ENCODE results near the gene SPAG9. TPM values are rescaled to one million over a fixed set of nuclear protein-coding genes. Genes with fewer than 3 reads are reported as not detected.

Gene SPAG9
- total and polyA plus RNA-seq, 2 of the 8 experiments (the other 6 are each of a cell fraction or from before 2014, with no cell fraction given) = 9.8 to 63.8 TPM

DNA sequence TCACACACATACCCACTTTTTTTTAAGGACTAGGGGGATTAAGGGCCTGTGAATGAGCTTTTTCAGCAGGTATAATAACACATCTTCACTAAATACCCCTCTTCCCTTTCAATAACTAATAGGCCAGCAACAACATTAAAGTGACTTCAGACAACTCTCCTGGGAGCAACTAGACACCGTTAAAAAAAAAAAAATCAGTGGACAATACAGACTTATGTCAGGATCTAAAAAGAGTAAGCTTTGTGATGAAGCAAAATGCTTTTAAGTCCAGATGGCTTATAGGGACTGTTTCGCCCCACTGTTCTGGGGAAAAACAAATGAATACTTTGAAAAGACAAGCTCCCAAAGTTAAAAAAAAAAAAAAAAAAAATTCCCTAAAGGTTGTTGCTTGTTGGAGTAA is 29.0 kb downstream of the SPAG9 start:
- Histone ChIP-seq H3K9ac (replicated peaks in 1 of 4; ENCODE audit: extremely low read depth in 1 of 4, low read depth in 3 of 4, low read length in 3 of 4) (no peak overlapping the region), H3K27me3 (replicated peaks in 1 of 4; ENCODE audit: control insufficient read depth in 3 of 4, extremely low read depth in 1 of 4, insufficient read depth in 3 of 4, low read length in 3 of 4) (no peaks in the 10 kb centered on the region), H3K9me3 (ENCODE audit: insufficient read depth in 2 of 2, low read depth in 1 of 2, low read length in 1 of 2) (no peaks in the 10 kb centered on the region), H4K20me1 (replicated peaks in 1 of 2; ENCODE audit: control insufficient read depth in 1 of 2, insufficient read depth in 2 of 2, low read length in 2 of 2) (peaks cover 0 to 3% of the 10 kb centered on the region in 2 experiments), H3K36me3 (ENCODE audit: control insufficient read depth in 2 of 4, insufficient read depth in 4 of 4, low read length in 3 of 4) (no peaks in the 10 kb centered on the region; a peak in 1 of 8 replicates), H2BK12ac (ENCODE audit: low read depth, low read length) (no peak overlapping the region), H3K4me2 (ENCODE audit: insufficient read depth in 1 of 2, low read depth in 2 of 2, low read length in 2 of 2) (no peak overlapping the region), H4K8ac (ENCODE audit: extremely low read depth, insufficient read depth, low read length) (no peak overlapping the region), H3K56ac (replicated peaks; ENCODE audit: insufficient read length, low read depth, low read length) (no peak overlapping the region), H3K4me1 (replicated peaks in 1 of 4; ENCODE audit: control insufficient read depth in 3 of 4, insufficient read depth in 4 of 4, low read length in 3 of 4) (no peaks in the 10 kb centered on the region), H4K5ac (ENCODE audit: insufficient read length, low read depth, low read length) (no peak overlapping the region), H2AFZ (ENCODE audit: low read length) (no peak overlapping the region), H2BK120ac (replicated peaks; ENCODE audit: low read depth, low read length) (no peak overlapping the region), H4K91ac (replicated peaks; ENCODE audit: insufficient read length, low read length) (no peak overlapping the region), H3K27ac (ENCODE audit: low read depth, low read length) (no peak overlapping the region), H2AK5ac (ENCODE audit: low read depth, low read length) (no peak overlapping the region), H2BK20ac (ENCODE audit: low read length) (no peak overlapping the region), H3K14ac (ENCODE audit: insufficient read length) (no peak overlapping the region), H3K79me1 (ENCODE audit: low read depth, low read length) (no peaks in the 10 kb centered on the region), H3K4ac (replicated peaks; ENCODE audit: insufficient read length, low read depth, low read length) (no peak overlapping the region), H3K23ac (ENCODE audit: insufficient read length) (no peak overlapping the region), H2BK15ac (ENCODE audit: low read length) (no peak overlapping the region), H3K18ac (ENCODE audit: extremely low read depth, low read length) (no peak overlapping the region), H3K23me2 (ENCODE audit: low read depth, low read length) (no peaks in the 10 kb centered on the region), H2BK5ac (ENCODE audit: low read depth, low read length) (no peak overlapping the region), H3K79me2 (ENCODE audit: control insufficient read depth in 1 of 2, insufficient read depth in 2 of 2, low read length in 2 of 2) (peaks cover 0 to 10% of the 10 kb centered on the region in 2 experiments; a peak in 2 of 4 replicates), H3K4me3 (ENCODE audit: extremely low read depth in 1 of 4, insufficient read depth in 2 of 4, low read depth in 3 of 4, low read length in 4 of 4) (no peak overlapping the region)
- 84% methylated on average over 2 of the region's 2 CpGs; no CpG with 5 or more reads in 1 of the 2 experiments for WGBS, 2 experiments (ENCODE audit: extremely low coverage in 1 of 2, insufficient coverage in 1 of 2, insufficient read length in 1 of 2, insufficient replicate concordance in 2 of 2, low coverage in 1 of 2, low lambda C conversion rate in 2 of 2, missing lambda C conversion rate in 1 of 2)
- CTCF ChIA-PET (ENCODE audit: partially characterized antibody) = interaction anchor here (0.6 to 1.2 kb wide), 4 partner anchors 15 to 390 kb away, joined by 3 to 4 read pairs (median 3); no protein-coding TSS in a partner anchor
- DNase-seq (ENCODE audit: low read depth in 1 of 2, low spot score in 2 of 2) (no peak), FAIRE-seq (no peak)
- POLR2A ChIA-PET (ENCODE audit: partially characterized antibody) = interaction anchor here (0.6 to 0.9 kb wide), 2 partner anchors 11 to 151 kb away, joined by 3 to 4 read pairs; no protein-coding TSS in a partner anchor
- TF ChIP-seq MAX (IDR thresholded peaks at IDR 0.05) (no peak), TBP (IDR thresholded peaks at IDR 0.05; ENCODE audit: low read depth, low read length) (no peak), CBX8 (IDR thresholded peaks at IDR 0.05; ENCODE audit: borderline replicate concordance, low read depth, low read length) (no peak), BRCA1 (IDR thresholded peaks at IDR 0.05; ENCODE audit: low read depth, low read length) (no peak), JUND (IDR thresholded peaks at IDR 0.05; ENCODE audit: low read length) (no peak), CHD1 (IDR thresholded peaks at IDR 0.05; ENCODE audit: low read depth, low read length) (no peak), KDM1A (IDR thresholded peaks at IDR 0.05; ENCODE audit: borderline replicate concordance, low read length) (no peak), CBX5 (IDR thresholded peaks at IDR 0.05; ENCODE audit: low read depth, low read length) (no peak), KDM4A (IDR thresholded peaks at IDR 0.05; ENCODE audit: low read depth, low read length, severe bottlenecking) (no peak), MAFK (IDR thresholded peaks at IDR 0.05; ENCODE audit: low read depth, low read length) (no peak), SIRT6 (IDR thresholded peaks at IDR 0.05; ENCODE audit: low read length) (no peak)

Measured in H1 (cell line).